Measurements from ENCODE around the gene FAAP100.

DNA sequence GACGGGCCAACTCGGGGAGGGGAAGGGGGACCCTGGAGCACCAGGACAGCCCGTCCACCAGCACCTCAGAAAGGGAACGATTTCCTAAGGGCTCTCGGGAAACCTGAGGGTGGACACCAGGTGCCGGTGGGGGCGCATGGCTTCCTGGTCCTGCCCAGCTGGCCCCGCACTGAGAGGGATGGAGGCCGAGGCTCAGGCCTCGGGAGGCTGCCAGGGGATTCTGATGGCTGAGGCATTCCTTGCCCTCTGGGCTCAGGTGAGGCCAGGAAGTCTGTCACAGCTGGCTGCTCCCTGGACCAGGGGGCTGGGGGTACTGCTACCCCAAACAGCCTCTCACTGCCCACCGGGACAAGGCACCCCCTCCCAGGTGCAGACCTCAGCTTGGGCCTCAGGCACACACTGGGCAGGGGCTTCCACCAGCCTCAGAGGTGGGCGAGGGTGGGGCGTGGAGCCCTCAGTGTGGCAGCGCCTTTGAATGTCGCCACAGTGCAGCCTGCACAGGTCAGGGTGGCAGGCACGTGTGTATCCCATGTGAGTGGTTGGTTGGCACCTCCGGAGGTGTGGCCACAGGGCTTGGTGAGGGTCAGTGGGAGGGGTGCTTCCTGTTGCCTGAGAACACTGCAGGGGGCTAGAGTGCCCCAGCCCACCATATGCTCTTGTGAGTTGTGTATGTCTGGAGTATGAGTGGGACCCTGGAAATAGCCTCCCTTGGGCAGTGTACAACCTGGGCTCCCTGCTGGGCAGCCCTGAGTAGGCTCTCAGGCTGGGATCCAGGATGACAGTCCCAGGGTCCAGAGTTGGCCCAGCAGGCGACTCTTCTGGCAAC lies 27.9 kb downstream of the FAAP100 start:
- TF ChIP-seq REST (IDR thresholded peaks at IDR 0.05; ENCODE audit: insufficient read depth in 1 of 2, low read depth in 2 of 2, low read length in 2 of 2) (no peak), POLR2AphosphoS5 (IDR thresholded peaks at IDR 0.05; ENCODE audit: low read depth, low read length) (no peak), FOXP2 (optimal IDR thresholded peaks at IDR 0.05; ENCODE audit: borderline replicate concordance, extremely low read depth, extremely low read length, insufficient read depth) (no peak), TAF1 (IDR thresholded peaks at IDR 0.05; ENCODE audit: borderline replicate concordance, insufficient read depth, low read length) (no peak), SIN3A (IDR thresholded peaks at IDR 0.05; ENCODE audit: borderline replicate concordance, insufficient read depth, low read length) (no peak)
